ENCODE results near the gene ACTMAP. TPM values are rescaled to one million over a fixed set of nuclear protein-coding genes. Genes with fewer than 3 reads are reported as not detected.
"Not testable (repeated sequence)": the region's sequence is repeated elsewhere in the genome, so short reads cannot be mapped to it uniquely, and the experiment has no call there.

Gene ACTMAP
- total RNA-seq, 2 donors from 2014 or later = 3.0 to 4.2 TPM

DNA sequence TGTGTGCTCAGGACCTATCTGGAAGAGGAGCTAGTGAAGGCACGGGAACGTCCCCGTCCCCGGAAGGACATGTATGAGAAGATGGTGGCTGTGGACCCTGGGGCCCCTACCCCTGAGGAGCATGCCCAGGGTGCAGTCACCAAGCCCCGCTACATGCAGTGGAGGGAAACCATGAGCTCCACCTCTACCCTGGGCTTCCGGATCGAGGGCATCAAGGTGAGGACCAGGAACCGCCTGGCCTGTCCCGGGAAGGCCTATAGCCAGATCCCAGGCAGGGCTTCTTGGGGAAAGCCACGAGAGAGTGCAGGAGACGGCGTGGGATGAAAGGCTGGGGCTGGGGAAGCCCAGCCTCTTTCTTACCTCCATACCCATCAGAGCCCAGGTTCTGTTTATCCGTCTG lies 17.1 kb downstream of the ACTMAP start:
- intact Hi-C loops (cut with DNase I) = no loop called here
- TF ChIP-seq, protein P1, sequence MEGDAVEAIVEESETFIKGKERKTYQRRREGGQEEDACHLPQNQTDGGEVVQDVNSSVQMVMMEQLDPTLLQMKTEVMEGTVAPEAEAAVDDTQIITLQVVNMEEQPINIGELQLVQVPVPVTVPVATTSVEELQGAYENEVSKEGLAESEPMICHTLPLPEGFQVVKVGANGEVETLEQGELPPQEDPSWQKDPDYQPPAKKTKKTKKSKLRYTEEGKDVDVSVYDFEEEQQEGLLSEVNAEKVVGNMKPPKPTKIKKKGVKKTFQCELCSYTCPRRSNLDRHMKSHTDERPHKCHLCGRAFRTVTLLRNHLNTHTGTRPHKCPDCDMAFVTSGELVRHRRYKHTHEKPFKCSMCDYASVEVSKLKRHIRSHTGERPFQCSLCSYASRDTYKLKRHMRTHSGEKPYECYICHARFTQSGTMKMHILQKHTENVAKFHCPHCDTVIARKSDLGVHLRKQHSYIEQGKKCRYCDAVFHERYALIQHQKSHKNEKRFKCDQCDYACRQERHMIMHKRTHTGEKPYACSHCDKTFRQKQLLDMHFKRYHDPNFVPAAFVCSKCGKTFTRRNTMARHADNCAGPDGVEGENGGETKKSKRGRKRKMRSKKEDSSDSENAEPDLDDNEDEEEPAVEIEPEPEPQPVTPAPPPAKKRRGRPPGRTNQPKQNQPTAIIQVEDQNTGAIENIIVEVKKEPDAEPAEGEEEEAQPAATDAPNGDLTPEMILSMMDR (IDR thresholded peaks at IDR 0.05) = no peak
- no peak for TF ChIP-seq POLR2A (IDR thresholded peaks at IDR 0.05)
- 93% methylated on average over 13 of the region's 13 CpGs for WGBS, 2 donors
- ATAC-seq = no peak
- peaks cover 15 to 39% of the 10 kb centered on the region in 2 donors for H3K36me3 ChIP-seq (replicated peaks in 1 of 2; ENCODE audit: insufficient read depth in 1 of 2, low read depth in 2 of 2)
- H3K4me3 ChIP-seq = no peak overlapping the region
- H3K27me3 ChIP-seq = no peaks in the 10 kb centered on the region
- H3K4me1 ChIP-seq = no peaks in the 10 kb centered on the region
- DNase-seq = no peak
- no peak overlapping the region for H3K27ac ChIP-seq
- H3K9me3 ChIP-seq = no peaks in the 10 kb centered on the region

DNA sequence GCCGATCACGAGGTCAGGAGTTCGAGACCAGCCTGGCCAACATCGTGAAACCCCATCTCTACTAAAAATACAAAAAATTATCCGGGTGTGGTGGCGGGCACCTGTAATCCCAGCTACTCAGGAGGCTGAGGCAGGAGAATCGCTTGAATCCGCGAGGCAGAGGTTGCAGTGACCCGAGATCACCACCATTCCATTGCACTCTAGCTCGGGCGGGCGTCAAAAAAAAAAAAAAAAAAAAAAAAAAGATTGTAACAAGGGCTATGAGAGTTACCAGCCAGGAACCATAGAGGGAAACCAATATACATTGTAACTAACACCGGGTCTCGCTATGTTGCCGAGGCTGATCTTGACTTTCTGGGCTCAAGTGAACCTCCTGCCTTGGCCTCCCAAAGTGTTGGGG lies 18.0 kb downstream of the ACTMAP start:
- H3K4me3 ChIP-seq; intact Hi-C loops (cut with DNase I); H3K9me3 ChIP-seq; ATAC-seq; DNase-seq; H3K27me3 ChIP-seq; H3K27ac ChIP-seq; H3K4me1 ChIP-seq: not testable (repeated sequence)
- peaks cover 15 to 39% of the 10 kb centered on the region in 2 donors for H3K36me3 ChIP-seq (replicated peaks in 1 of 2; ENCODE audit: insufficient read depth in 1 of 2, low read depth in 2 of 2)
- WGBS, 2 donors = 90 to 94% methylated on average over 16 of the region's 16 CpGs

DNA sequence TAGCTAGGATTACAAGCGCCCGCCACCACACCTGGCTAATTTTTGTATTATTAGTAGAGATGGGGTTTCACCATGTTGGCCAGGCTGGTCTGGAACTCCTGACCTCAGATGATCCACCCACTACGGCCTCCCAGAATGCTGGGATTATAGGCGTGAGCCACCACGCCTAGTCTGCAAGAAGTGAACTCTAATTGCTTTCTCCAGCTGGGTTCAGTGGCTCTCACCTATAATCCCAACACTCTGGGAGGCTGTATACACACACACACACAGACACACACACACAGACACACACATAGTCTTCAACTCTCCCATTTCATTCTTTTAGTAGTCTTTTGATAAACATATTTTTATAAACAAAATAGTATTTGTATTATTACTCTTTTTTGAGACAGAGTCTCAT lies 20.2 kb downstream of the ACTMAP start:
- WGBS, 2 donors = 89 to 94% methylated on average over 5 of the region's 5 CpGs
- H3K9me3 ChIP-seq; H3K4me3 ChIP-seq; H3K4me1 ChIP-seq; H3K27me3 ChIP-seq; DNase-seq; H3K27ac ChIP-seq; ATAC-seq; intact Hi-C loops (cut with DNase I): not testable (repeated sequence)
- peaks cover 15 to 32% of the 10 kb centered on the region in 2 donors for H3K36me3 ChIP-seq (replicated peaks in 1 of 2; ENCODE audit: insufficient read depth in 1 of 2, low read depth in 2 of 2)

DNA sequence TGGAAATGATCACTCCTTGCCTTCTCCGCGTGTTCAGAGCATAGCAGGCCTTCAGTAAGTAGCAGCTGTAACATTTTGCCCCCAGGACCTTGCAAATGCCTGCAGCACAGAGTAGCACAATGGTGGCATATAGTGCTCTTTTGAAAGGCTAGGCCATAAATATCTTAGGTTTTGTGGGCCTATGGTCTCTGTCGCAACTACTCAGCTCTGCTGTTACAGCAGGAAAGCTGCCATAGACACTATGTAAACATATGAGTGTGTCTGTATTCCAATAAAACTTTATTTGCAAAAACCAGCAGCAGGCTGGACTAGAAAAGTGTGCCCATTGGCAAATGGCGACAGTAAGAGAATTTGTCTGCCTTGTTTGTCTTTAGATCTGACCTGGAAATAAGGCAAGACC lies 24.0 kb downstream of the ACTMAP start:
- intact Hi-C loops (cut with DNase I) = no loop called here
- DNase-seq (no peak), ATAC-seq (no peak)
- Histone ChIP-seq H3K27ac (no peak overlapping the region), H3K27me3 (no peaks in the 10 kb centered on the region), H3K4me1 (peaks cover 14% of the 10 kb centered on the region), H3K9me3 (no peaks in the 10 kb centered on the region), H3K4me3 (no peak overlapping the region), H3K36me3 (replicated peaks in 1 of 2; ENCODE audit: insufficient read depth in 1 of 2, low read depth in 2 of 2) (peaks cover 5 to 26% of the 10 kb centered on the region in 2 donors)
- 85 to 100% methylated on average over 4 of the region's 4 CpGs for WGBS, 2 donors
- TF ChIP-seq, protein P1 (IDR thresholded peaks at IDR 0.05) = no peak
- TF ChIP-seq POLR2A (IDR thresholded peaks at IDR 0.05) = no peak

DNA sequence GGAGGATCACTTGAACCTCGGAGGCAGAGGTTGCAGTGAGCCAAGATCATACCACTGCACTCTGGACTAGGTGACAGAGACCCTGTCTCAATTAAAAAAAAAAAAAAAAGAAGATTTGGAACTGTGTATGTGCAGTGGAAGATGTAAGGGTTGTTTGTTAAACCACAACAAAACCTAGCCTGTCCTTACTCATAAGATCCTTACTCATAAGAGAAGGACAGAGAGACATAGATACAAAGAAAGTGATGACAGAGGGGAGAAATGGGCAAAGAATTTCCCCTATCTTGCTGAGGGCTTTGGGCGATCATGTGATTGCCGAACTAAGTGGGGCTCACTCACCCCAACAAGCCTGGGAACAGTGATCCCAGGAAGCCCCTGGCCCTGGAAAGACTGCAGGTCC lies 25.4 kb downstream of the ACTMAP start:
- Histone ChIP-seq H3K27me3 (no peaks in the 10 kb centered on the region), H3K4me3 (no peak overlapping the region), H3K27ac (no peak overlapping the region), H3K9me3 (no peaks in the 10 kb centered on the region), H3K4me1 (peaks cover 29% of the 10 kb centered on the region), H3K36me3 (replicated peaks in 1 of 2; ENCODE audit: insufficient read depth in 1 of 2, low read depth in 2 of 2) (peaks cover 0 to 18% of the 10 kb centered on the region in 2 donors)
- TF ChIP-seq, protein P1 (IDR thresholded peaks at IDR 0.05) = no peak
- no peak for TF ChIP-seq POLR2A (IDR thresholded peaks at IDR 0.05)
- intact Hi-C loops (cut with DNase I) = no loop called here
- ATAC-seq (no peak), DNase-seq (no peak)
- 87 to 90% methylated on average over 3 of the region's 3 CpGs for WGBS, 2 donors

DNA sequence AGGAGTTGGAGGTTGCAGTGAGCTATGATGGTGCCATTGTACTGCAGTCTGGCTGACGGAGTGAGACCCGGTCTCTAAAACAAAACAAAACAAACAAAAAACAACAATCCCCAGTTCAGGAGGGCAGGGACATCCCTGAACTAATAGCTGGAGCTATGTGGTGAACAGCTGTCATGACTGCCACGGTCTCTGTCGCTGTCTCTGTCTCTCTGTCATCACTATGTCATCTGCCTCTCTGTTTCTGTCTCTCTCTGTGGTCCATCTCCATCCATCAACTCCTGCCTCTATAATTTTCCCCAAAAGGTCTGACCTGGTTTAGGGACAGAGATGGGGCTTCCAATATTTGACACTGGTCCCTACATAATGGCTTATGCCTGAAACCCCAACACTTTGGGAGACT lies 26.0 kb downstream of the ACTMAP start:
- Histone ChIP-seq H3K4me3 (no peak overlapping the region), H3K4me1 (peaks cover 34% of the 10 kb centered on the region), H3K36me3 (replicated peaks in 1 of 2; ENCODE audit: insufficient read depth in 1 of 2, low read depth in 2 of 2) (peaks cover 0 to 18% of the 10 kb centered on the region in 2 donors), H3K9me3 (no peaks in the 10 kb centered on the region), H3K27me3 (no peaks in the 10 kb centered on the region), H3K27ac (no peak overlapping the region)
- DNase-seq (no peak), ATAC-seq (no peak)
- TF ChIP-seq POLR2A (IDR thresholded peaks at IDR 0.05) = no peak
- 95 to 97% methylated on average over 4 of the region's 4 CpGs for WGBS, 2 donors
- intact Hi-C loops (cut with DNase I) = no loop called here

Data from body of pancreas (tissue), 4 donors.